ENCODE data around the gene FAM136A. TPM values are rescaled to one million over a fixed set of nuclear protein-coding genes. Genes with fewer than 3 reads are reported as not detected.

The FAM136A gene
- total and polyA plus RNA-seq, 2 of the 13 experiments (the other 11 are each of a cell fraction or from before 2014, with no cell fraction given) = 77.8 to 126 TPM

DNA sequence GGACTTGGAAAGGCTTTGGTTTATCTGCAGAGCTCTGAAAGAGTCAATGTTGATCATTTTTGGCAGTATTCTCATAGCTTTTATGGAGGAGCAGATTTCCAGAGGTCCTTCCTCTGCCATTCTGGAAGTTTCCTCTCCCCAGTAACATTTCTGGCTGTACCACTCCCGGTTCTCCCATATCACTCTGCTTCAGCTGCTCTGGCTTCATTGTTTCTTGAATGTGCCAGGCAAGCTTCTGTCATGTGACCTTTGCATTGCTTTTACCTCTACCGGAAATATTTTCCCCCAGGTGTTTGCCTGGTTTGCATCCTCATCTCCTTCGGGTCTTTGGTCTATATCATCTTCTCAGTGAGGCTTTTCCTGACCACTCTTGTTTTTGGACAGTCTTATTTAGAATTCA is 31.5 kb downstream of the FAM136A start (continued):
- TF ChIP-seq SNRNP70 (IDR thresholded peaks at IDR 0.05; ENCODE audit: low read depth, low read length) = no peak
- TF ChIP-seq PHF21A (CRISPR knock-in tag; IDR thresholded peaks at IDR 0.05) = no peak
- TF ChIP-seq ZBTB7A (CRISPR knock-in tag; IDR thresholded peaks at IDR 0.05) = no peak
- TF ChIP-seq ZSCAN29 (CRISPR knock-in tag; conservative IDR thresholded peaks at IDR 0.05) = no peak
- TF ChIP-seq, protein P1, sequence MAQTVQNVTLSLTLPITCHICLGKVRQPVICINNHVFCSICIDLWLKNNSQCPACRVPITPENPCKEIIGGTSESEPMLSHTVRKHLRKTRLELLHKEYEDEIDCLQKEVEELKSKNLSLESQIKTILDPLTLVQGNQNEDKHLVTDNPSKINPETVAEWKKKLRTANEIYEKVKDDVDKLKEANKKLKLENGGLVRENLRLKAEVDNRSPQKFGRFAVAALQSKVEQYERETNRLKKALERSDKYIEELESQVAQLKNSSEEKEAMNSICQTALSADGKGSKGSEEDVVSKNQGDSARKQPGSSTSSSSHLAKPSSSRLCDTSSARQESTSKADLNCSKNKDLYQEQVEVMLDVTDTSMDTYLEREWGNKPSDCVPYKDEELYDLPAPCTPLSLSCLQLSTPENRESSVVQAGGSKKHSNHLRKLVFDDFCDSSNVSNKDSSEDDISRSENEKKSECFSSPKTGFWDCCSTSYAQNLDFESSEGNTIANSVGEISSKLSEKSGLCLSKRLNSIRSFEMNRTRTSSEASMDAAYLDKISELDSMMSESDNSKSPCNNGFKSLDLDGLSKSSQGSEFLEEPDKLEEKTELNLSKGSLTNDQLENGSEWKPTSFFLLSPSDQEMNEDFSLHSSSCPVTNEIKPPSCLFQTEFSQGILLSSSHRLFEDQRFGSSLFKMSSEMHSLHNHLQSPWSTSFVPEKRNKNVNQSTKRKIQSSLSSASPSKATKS (CRISPR knock-in tag; IDR thresholded peaks at IDR 0.05) = no peak
- TF ChIP-seq FOXO1 (CRISPR knock-in tag; IDR thresholded peaks at IDR 0.05) = no peak
- no peak for TF ChIP-seq YEATS2 (CRISPR knock-in tag; IDR thresholded peaks at IDR 0.05; ENCODE audit: borderline replicate concordance)
- peak; percentile 19; the same call in 1 of the 2 replicates for TF ChIP-seq RAD51 (IDR thresholded peaks at IDR 0.05; ENCODE audit: borderline replicate concordance)
- no peak for TF ChIP-seq ZFP36L2 (CRISPR knock-in tag; IDR thresholded peaks at IDR 0.05)
- no peak for TF ChIP-seq ZNF543 (CRISPR knock-in tag; IDR thresholded peaks at IDR 0.05)
- TF ChIP-seq RBM39 (IDR thresholded peaks at IDR 0.05; ENCODE audit: low read depth, low read length, poor library complexity, severe bottlenecking) = no peak
- TF ChIP-seq, protein P2, sequence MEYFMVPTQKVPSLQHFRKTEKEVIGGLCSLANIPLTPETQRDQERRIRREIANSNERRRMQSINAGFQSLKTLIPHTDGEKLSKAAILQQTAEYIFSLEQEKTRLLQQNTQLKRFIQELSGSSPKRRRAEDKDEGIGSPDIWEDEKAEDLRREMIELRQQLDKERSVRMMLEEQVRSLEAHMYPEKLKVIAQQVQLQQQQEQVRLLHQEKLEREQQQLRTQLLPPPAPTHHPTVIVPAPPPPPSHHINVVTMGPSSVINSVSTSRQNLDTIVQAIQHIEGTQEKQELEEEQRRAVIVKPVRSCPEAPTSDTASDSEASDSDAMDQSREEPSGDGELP (IDR thresholded peaks at IDR 0.05; ENCODE audit: borderline replicate concordance, low read depth) = 0 out of 2 replicates have a peak, but pooled peaks have one; percentile 41
- TF ChIP-seq, protein P3, sequence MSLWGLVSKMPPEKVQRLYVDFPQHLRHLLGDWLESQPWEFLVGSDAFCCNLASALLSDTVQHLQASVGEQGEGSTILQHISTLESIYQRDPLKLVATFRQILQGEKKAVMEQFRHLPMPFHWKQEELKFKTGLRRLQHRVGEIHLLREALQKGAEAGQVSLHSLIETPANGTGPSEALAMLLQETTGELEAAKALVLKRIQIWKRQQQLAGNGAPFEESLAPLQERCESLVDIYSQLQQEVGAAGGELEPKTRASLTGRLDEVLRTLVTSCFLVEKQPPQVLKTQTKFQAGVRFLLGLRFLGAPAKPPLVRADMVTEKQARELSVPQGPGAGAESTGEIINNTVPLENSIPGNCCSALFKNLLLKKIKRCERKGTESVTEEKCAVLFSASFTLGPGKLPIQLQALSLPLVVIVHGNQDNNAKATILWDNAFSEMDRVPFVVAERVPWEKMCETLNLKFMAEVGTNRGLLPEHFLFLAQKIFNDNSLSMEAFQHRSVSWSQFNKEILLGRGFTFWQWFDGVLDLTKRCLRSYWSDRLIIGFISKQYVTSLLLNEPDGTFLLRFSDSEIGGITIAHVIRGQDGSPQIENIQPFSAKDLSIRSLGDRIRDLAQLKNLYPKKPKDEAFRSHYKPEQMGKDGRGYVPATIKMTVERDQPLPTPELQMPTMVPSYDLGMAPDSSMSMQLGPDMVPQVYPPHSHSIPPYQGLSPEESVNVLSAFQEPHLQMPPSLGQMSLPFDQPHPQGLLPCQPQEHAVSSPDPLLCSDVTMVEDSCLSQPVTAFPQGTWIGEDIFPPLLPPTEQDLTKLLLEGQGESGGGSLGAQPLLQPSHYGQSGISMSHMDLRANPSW (CRISPR knock-in tag; IDR thresholded peaks at IDR 0.05; ENCODE audit: borderline replicate concordance) = no peak
- TF ChIP-seq ZNF652 (CRISPR knock-in tag; IDR thresholded peaks at IDR 0.05; ENCODE audit: borderline replicate concordance, low read depth) = no peak
- TF ChIP-seq, protein P4, sequence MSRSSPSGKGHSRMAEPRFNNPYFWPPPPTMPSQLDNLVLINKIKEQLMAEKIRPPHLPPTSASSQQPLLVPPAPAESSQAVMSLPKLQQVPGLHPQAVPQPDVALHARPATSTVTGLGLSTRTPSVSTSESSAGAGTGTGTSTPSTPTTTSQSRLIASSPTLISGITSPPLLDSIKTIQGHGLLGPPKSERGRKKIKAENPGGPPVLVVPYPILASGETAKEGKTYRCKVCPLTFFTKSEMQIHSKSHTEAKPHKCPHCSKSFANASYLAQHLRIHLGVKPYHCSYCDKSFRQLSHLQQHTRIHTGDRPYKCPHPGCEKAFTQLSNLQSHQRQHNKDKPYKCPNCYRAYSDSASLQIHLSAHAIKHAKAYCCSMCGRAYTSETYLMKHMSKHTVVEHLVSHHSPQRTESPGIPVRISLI (CRISPR knock-in tag; IDR thresholded peaks at IDR 0.05; ENCODE audit: borderline replicate concordance) = no peak
- TF ChIP-seq, protein P5, sequence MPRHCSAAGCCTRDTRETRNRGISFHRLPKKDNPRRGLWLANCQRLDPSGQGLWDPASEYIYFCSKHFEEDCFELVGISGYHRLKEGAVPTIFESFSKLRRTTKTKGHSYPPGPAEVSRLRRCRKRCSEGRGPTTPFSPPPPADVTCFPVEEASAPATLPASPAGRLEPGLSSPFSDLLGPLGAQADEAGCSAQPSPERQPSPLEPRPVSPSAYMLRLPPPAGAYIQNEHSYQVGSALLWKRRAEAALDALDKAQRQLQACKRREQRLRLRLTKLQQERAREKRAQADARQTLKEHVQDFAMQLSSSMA (CRISPR knock-in tag; IDR thresholded peaks at IDR 0.05) = peak; percentile 58; the same call in 1 of the 2 replicates
- no peak for TF ChIP-seq ZFP1 (CRISPR knock-in tag; IDR thresholded peaks at IDR 0.05)
- TF ChIP-seq, protein P6, sequence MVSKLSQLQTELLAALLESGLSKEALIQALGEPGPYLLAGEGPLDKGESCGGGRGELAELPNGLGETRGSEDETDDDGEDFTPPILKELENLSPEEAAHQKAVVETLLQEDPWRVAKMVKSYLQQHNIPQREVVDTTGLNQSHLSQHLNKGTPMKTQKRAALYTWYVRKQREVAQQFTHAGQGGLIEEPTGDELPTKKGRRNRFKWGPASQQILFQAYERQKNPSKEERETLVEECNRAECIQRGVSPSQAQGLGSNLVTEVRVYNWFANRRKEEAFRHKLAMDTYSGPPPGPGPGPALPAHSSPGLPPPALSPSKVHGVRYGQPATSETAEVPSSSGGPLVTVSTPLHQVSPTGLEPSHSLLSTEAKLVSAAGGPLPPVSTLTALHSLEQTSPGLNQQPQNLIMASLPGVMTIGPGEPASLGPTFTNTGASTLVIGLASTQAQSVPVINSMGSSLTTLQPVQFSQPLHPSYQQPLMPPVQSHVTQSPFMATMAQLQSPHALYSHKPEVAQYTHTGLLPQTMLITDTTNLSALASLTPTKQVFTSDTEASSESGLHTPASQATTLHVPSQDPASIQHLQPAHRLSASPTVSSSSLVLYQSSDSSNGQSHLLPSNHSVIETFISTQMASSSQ (IDR thresholded peaks at IDR 0.05; ENCODE audit: low read depth) = no peak
- TF ChIP-seq, protein P6 (CRISPR knock-in tag; IDR thresholded peaks at IDR 0.05; ENCODE audit: borderline replicate concordance) = no peak

All from HepG2 (cell line).